Fibroblast of villous mesenchyme (primary cell): ENCODE results near the gene MED13L. TPM values are rescaled to one million over a fixed set of nuclear protein-coding genes. Genes with fewer than 3 reads are reported as not detected.
"Not testable (repeated sequence)": the region's sequence is repeated elsewhere in the genome, so short reads cannot be mapped to it uniquely, and the experiment has no call there.

Experiments used
- DNase-seq: peaks from one replicate; pipeline ENCODE4 v3.0.0-alpha.2; 2010; ENCODE audit warnings: low read depth
- H3K4me3 ChIP-seq: 2 replicates; pipeline ENCODE4 v1.5.1; 2011; ENCODE audit warnings: low read depth, mild to moderate bottlenecking, low read length
- CTCF ChIP-seq: IDR thresholded peaks from 2 replicates; pipeline ENCODE4 v1.5.1; 2012; ENCODE audit warnings: low read depth, mild to moderate bottlenecking, low read length; ENCODE audit not compliant: insufficient read depth
- total RNA-seq: library from RNA; depleted of rRNA; stranded (reverse); fragments of >200 nt; gene quantifications from 2 replicates; pipeline ENCODE4 v1.2.3, GENCODE V29; 2012

The MED13L gene
- total RNA-seq, 1 donor = 189 TPM

DNA sequence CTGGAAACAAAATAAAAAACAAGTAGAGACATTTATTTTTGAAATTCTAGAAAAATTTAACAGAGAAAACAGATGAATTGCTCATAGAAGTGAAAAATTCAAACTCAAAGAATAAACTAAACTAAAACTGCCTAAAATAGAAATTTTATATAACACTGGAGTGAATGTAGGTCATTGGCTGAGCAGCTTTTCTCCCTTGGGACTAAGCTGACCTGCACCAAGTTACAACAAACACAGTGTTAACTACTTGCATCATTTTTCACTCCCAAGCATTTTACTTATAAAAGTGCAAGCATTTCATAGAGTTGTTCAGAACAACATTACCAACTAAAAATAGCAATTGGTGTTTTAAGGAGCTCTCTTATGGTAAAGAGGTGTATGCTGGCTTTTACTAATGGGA, 298.1 kb downstream of the MED13L start:
- DNase-seq = peak; percentile 49
- no peak for TF ChIP-seq CTCF

DNA sequence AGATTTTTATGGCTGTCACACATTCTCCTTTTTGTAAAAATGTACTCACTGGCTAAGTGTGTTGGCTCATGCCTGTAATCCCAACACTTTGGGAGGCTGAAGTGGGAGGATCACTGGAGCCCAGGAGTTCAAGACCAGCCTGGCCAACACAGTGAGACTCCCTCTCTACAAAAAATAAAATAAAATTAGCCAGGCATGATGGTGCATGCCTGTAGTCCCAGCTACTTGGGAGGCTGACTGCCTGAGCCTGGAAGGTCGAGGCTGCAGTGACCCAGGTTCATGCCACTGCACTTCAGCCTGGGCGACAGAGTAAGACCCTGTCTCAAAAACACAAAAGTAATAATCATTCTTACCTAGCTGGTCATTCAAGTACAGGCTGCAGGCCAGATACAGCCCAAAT, 300.7 kb downstream of the MED13L start:
- not testable (repeated sequence) for H3K4me3 ChIP-seq, DNase-seq

More for the DNA sequence above, 298.1 kb downstream of the MED13L start:
- no peak overlapping the region for H3K4me3 ChIP-seq

- no peak overlapping the region for H3K4me3 ChIP-seq
- TF ChIP-seq CTCF = no peak
- DNase-seq = no peak
These were observed 302.1 kb downstream of the MED13L start for GRCh38 chr12:115975411-115975810.

GRCh38 chr12:115973968-115974724, 303.3 kb downstream of the MED13L start:
- no peak overlapping the region for H3K4me3 ChIP-seq
- no peak for TF ChIP-seq CTCF
- peak; percentile 54 for DNase-seq

GRCh38 chr12:115973066-115973465, 304.4 kb downstream of the MED13L start:
- no peak overlapping the region for H3K4me3 ChIP-seq
- DNase-seq = peak; percentile 60
- TF ChIP-seq CTCF = no peak

DNA sequence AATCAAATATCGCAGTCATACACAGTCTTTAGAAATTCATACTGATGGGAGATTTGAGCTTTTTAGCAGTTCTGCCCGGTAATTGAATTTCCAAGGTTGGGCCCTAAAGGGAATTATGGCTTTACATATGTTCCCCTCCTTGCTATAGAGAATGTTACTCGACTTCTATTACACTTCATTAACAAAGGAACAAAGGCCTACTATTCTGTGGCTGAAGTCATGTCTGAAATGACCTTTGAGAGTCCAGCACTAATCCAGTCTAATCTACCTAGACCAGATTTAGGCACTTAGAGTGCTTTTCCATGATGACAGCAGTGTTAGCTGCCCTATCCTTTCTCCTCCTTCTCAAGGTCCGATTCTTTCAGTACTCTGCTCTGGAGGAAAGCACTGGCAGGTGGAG, 305.3 kb downstream of the MED13L start:
- TF ChIP-seq CTCF = no peak
- no peak overlapping the region for H3K4me3 ChIP-seq
- no peak for DNase-seq

GRCh38 chr12:115968211-115968610, 309.3 kb downstream of the MED13L start:
- no peak overlapping the region for H3K4me3 ChIP-seq
- DNase-seq = no peak
- no peak for TF ChIP-seq CTCF
